RWPE1 (cell line): Measurements from ENCODE around the gene YES1.

ENCODE experiments used
- CTCF ChIA-PET: fragments of 350-600 bp; sonication (Branson Sonifier 250); formaldehyde crosslinking; extraction: SDS; loops from one replicate; lab custom pipeline; 2021; lab: Yijun Ruan, JAX
- POLR2A ChIA-PET: fragments of 400-600 bp; formaldehyde crosslinking; extraction: SDS; loops from one replicate; lab custom pipeline; 2020; ENCODE audit warnings: antibody characterized with exemption; ENCODE audit not compliant: low non-redundant PET; lab: Yijun Ruan, JAX
- DNase-seq: peaks from one replicate; pipeline ENCODE4 v3.0.0; 2012; ENCODE audit warnings: low spot score
- H3K27ac ChIP-seq: fragments of 450-650 bp; 2 replicates; pipeline ENCODE4 v1.5.1; 2017
- TF ChIP-seq, protein P1 (sequence below): fragments of 450-650 bp; conservative IDR thresholded peaks from 2 replicates; pipeline ENCODE4 v1.5.1; 2017; ENCODE audit warnings: low read depth, mild to moderate bottlenecking

Gene YES1

DNA sequence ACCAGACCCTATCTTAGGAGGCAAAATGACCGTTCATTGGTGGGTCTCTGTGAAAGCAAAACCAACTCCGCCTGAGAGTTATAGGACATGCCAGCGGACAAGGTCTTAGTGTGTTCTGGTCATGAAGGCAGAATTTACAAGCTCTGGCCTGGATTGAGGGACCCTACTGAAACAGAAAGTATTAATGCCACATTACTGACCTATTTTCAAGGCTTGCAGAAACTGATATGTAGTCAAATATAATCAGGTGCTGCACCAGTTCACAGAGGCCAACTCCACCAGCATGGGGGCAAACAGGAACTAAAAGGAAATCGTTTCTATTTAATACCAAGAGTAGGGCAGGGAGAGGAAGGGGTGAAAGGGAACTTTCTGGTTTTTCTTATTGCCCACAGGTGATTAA, 134.9 kb downstream of the YES1 start:
- DNase-seq, result no peak
- CTCF ChIA-PET, result no interaction called here
- POLR2A ChIA-PET, result no interaction called here
- TF ChIP-seq, protein P1, sequence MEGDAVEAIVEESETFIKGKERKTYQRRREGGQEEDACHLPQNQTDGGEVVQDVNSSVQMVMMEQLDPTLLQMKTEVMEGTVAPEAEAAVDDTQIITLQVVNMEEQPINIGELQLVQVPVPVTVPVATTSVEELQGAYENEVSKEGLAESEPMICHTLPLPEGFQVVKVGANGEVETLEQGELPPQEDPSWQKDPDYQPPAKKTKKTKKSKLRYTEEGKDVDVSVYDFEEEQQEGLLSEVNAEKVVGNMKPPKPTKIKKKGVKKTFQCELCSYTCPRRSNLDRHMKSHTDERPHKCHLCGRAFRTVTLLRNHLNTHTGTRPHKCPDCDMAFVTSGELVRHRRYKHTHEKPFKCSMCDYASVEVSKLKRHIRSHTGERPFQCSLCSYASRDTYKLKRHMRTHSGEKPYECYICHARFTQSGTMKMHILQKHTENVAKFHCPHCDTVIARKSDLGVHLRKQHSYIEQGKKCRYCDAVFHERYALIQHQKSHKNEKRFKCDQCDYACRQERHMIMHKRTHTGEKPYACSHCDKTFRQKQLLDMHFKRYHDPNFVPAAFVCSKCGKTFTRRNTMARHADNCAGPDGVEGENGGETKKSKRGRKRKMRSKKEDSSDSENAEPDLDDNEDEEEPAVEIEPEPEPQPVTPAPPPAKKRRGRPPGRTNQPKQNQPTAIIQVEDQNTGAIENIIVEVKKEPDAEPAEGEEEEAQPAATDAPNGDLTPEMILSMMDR, result no peak
- no peak overlapping the region for H3K27ac ChIP-seq

DNA sequence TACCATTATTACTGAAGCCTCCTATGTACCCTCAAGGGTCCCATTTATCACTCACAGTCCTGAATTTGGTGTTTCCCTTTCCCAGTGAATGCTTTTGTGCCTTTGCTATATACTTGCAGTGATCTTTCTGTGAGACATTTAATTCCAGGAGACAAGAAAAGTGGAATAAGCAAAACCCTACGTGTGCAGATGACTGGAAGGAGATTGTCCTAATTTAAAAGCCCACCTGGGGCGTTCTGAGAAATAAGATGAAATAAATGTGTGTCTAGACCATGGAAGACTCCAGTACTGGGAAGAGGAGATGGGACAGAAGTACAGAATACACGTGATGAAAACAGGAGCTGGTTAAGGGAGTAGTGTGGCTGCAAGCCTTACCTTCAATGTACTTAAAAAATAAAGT, 135.3 kb downstream of the YES1 start:
- no peak for DNase-seq
- H3K27ac ChIP-seq, result no peak overlapping the region
- TF ChIP-seq, protein P1, result no peak
- ChIA-PET POLR2A (no interaction called here), CTCF (no interaction called here)

DNA sequence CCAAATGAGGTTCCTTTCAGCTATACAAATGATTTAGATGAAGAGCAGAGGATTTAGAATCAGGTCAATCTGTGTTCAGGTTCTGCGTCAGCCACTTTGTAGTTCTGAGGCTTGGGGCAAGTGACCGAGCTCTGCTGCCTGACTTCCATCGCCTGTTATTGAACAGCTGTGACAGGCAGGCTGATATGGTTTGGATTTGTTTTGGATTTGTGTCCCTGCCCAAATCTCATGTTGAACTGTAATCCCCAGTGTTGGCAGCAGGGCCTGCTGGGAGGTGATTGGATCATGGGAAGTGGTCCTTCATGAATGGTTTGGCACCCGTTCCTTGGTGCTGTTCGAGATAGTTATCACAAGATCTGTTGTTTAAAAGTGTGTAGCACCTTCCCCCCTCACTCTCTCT, 136.0 kb downstream of the YES1 start:
- no peak overlapping the region for H3K27ac ChIP-seq
- TF ChIP-seq, protein P1, result no peak
- DNase-seq, result no peak
- ChIA-PET CTCF (no interaction called here), POLR2A (no interaction called here)

DNA sequence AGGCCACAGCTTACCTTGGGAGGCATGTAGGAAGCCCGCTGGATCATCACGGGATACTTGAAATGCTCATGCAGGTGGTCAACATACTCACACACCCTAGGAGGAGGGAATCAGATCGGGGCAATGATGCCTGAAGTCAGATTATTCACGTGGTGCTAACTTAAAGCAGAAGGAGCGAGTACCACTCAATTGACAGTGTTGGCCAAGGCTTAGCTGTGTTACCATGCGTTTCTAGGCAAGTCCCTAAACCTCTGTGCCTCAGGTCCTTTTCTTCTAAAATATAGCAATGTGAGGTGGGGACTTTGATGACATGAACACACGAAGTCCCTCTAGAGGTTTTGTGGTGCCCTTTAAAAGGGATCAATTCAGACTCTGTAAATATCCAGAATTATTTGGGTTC, 136.7 kb downstream of the YES1 start:
- TF ChIP-seq, protein P1, result no peak
- CTCF ChIA-PET, result interaction anchor here (0.7 kb wide), 1 partner anchor 164 kb away, joined by 3 read pairs; no protein-coding TSS in a partner anchor
- peak overlapping the region; percentile 30; the same call in 1 of the 2 replicates for H3K27ac ChIP-seq
- DNase-seq, result no peak
- POLR2A ChIA-PET, result no interaction called here

DNA sequence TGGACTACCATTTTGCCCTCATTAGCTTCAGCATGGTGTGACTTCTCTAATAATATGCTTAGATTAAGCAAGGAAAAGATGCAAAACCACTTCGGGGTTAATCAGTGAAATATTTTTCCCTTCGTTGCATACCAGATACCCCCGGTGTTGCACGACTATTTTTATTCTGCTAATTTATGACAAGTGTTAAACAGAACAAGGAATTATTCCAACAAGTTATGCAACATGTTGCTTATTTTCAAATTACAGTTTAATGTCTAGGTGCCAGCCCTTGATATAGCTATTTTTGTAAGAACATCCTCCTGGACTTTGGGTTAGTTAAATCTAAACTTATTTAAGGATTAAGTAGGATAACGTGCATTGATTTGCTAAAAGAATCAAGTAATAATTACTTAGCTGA, 138.3 kb downstream of the YES1 start:
- ChIA-PET POLR2A (no interaction called here), CTCF (interaction anchor here (0.6 to 0.7 kb wide), 2 partner anchors 52 to 160 kb away, joined by 3 to 6 read pairs; no protein-coding TSS in a partner anchor)
- no peak overlapping the region for H3K27ac ChIP-seq
- no peak for DNase-seq
- TF ChIP-seq, protein P1, result no peak

DNA sequence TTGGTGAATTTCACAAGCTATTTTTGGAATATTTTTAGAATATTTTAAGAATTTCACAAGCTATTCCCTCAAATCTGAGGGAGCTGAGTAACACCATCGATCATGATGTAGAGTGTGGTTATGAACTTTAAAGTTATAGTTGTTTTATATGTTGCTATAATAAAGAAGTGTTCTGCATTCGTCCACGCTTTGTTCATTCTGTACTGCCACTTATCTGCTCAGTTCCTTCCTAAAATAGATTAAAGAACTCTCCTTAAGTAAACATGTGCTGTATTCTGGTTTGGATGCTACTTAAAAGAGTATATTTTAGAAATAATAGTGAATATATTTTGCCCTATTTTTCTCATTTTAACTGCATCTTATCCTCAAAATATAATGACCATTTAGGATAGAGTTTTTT, 138.7 kb downstream of the YES1 start:
- ChIA-PET POLR2A (no interaction called here), CTCF (interaction anchor here (0.6 to 0.9 kb wide), 4 partner anchors 28 to 159 kb away, joined by 3 to 8 read pairs (median 5); no protein-coding TSS in a partner anchor)
- H3K27ac ChIP-seq, result no peak overlapping the region

More for the DNA sequence above, 138.7 kb downstream of the YES1 start:
- DNase-seq, result no peak
- TF ChIP-seq, protein P1, result no peak
